DMS153 treated with DMSO at 0.1 percent for 48 hours (cell line): ENCODE results near the gene KCNE1.
"Not testable (repeated sequence)": the region's sequence is repeated elsewhere in the genome, so short reads cannot be mapped to it uniquely, and the experiment has no call there.

Experiments used
- DNase-seq: peaks from one replicate; lab custom pipeline; 2025; ENCODE audit not compliant: unreplicated experiment; lab: John Stamatoyannopoulos, UW

Gene KCNE1

GRCh38 chr21:34423805-34424204 is 88.2 kb downstream of the KCNE1 start, which contains the start of gene SMIM34:
Gene SMIM34 (minus strand): TSS chr21:34423951. CDS start chr21:34423839, 112 bp downstream.
- not testable (repeated sequence) for DNase-seq

GRCh38 chr21:34417448-34418077 is 94.4 kb downstream of the KCNE1 start:
- DNase-seq = not testable (repeated sequence)

GRCh38 chr21:34407294-34407693 is 104.7 kb downstream of the KCNE1 start:
- DNase-seq = not testable (repeated sequence)

DNA sequence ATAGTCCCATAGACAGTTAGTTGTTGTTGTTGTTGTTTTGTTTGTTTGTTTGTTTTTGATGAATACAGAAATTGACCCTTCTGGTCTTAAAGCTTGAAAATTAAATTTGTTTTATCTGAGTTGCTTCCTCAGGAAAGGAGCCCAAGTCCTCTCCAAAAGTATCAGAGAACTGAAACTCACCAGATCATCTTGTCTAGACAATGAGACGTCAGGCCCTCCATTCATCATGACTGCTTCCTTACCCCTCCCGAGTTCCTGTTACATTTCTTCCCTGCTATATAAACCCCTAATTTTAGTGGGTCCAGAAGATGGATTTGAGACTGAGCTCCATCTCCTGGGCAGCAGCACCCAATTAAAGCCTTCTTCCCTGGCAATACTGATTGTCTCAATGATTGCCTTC is 105.3 kb downstream of the KCNE1 start:
- not testable (repeated sequence) for DNase-seq

GRCh38 chr21:34406102-34406501 is 105.9 kb downstream of the KCNE1 start:
- not testable (repeated sequence) for DNase-seq

- not testable (repeated sequence) for DNase-seq
These were observed 106.3 kb downstream of the KCNE1 start for GRCh38 chr21:34405686-34406085.

DNA sequence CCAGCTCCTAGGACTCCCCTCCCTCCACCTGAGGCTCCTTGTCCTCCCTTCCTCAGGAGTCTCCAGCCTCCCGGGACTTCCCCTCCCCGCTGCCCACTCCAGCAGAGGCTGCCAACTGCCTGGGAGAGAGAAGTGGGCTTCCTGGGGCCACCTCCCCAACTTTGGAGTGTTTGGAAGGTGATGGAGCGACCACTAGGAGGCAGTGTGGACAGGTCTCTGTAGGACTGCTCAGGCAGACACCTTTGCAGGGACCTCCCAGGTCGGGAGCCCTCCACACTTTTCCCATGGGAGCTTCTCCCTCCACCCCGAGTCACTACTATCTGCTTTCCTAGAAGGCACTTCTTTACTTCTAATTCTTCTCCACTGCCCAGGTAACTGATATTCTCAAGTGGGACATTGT is 107.3 kb downstream of the KCNE1 start:
- DNase-seq = not testable (repeated sequence)

- not testable (repeated sequence) for DNase-seq
These were observed 111.5 kb downstream of the KCNE1 start for GRCh38 chr21:34400522-34400921.
